ENCODE data around the gene ZNF283. TPM values are rescaled to one million over a fixed set of nuclear protein-coding genes. Genes with fewer than 3 reads are reported as not detected.
A peak's percentile ranks its signal among the peaks of the same experiment; 100 is the strongest.

Gene ZNF283
- total and polyA plus RNA-seq, 9 of the 15 experiments (the other 6 are each of a cell fraction or from before 2014, with no cell fraction given): 6.0 to 19.5 (median 9.8) TPM

GRCh38 chr19:43802216-43802951 lies 24.7 kb upstream of the ZNF283 start, which contains the start of gene LYPD5 (continued):
- TF ChIP-seq REST (IDR thresholded peaks at IDR 0.05; ENCODE audit: borderline replicate concordance): peak; percentile 39
- no peak for TF ChIP-seq REST (CRISPR knock-in tag; IDR thresholded peaks at IDR 0.05; ENCODE audit: low read depth)
- 0 out of 2 replicates have a peak, but pooled peaks have one; percentile 9 for TF ChIP-seq CBFA2T3 (IDR thresholded peaks at IDR 0.05)

Data from K562 (cell line).